Coronary artery (tissue), 2 donors: Measurements from ENCODE around the gene TEX36.
"Not testable (repeated sequence)": the region's sequence is repeated elsewhere in the genome, so short reads cannot be mapped to it uniquely, and the experiment has no call there.

Experiments used
- DNase-seq: peaks from one replicate; pipeline ENCODE4 v3.0.0-alpha.2; 2017; ENCODE audit warnings: low spot score
- H3K27ac ChIP-seq, 2 donors: fragments of 200-600 bp; sonication (generic); one replicate each; pipeline ENCODE4 v1.5.1; 2016 to 2019
- H3K4me3 ChIP-seq: fragments of 200-600 bp; sonication (generic); 2 replicates; pipeline ENCODE4 v1.5.1; 2016; ENCODE audit warnings: mild to moderate bottlenecking, moderate library complexity
- CTCF ChIP-seq: fragments of 200-600 bp; sonication (generic); IDR thresholded peaks from one replicate; pipeline ENCODE4 v1.5.1; 2019; ENCODE audit warnings: antibody characterized with exemption

TEX36 gene

GRCh38 chr10:125625586-125625985, 57.4 kb downstream of the TEX36 start:
- Histone ChIP-seq H3K27ac (no peak overlapping the region), H3K4me3 (no peak overlapping the region)
- DNase-seq: no peak
- TF ChIP-seq CTCF: no peak

- no peak overlapping the region for H3K4me3 ChIP-seq
- peak; percentile 38 for DNase-seq
- H3K27ac ChIP-seq: no peak overlapping the region
- no peak for TF ChIP-seq CTCF
Observed at GRCh38 chr10:125624800-125625199, 58.2 kb downstream of the TEX36 start.

- Histone ChIP-seq H3K4me3 (no peak overlapping the region), H3K27ac (no peak overlapping the region)
- no peak for TF ChIP-seq CTCF
- no peak for DNase-seq
Observed at GRCh38 chr10:125621052-125621451, 61.9 kb downstream of the TEX36 start.

- Histone ChIP-seq H3K27ac (no peak overlapping the region), H3K4me3 (no peak overlapping the region)
- peak; percentile 0 for DNase-seq
- no peak for TF ChIP-seq CTCF
Observed at GRCh38 chr10:125620401-125620800, 62.6 kb downstream of the TEX36 start.

GRCh38 chr10:125613062-125613461, 69.9 kb downstream of the TEX36 start:
- not testable (repeated sequence) for DNase-seq, H3K4me3 ChIP-seq, H3K27ac ChIP-seq

GRCh38 chr10:125611756-125612155, 71.2 kb downstream of the TEX36 start:
- Histone ChIP-seq H3K27ac (no peak overlapping the region), H3K4me3 (no peak overlapping the region)
- no peak for TF ChIP-seq CTCF
- no peak for DNase-seq

GRCh38 chr10:125611216-125611615, 71.7 kb downstream of the TEX36 start:
- no peak overlapping the region for H3K27ac ChIP-seq
- DNase-seq: no peak

More at GRCh38 chr10:125611216-125611615, 71.7 kb downstream of the TEX36 start:
- no peak for TF ChIP-seq CTCF
- H3K4me3 ChIP-seq: no peak overlapping the region
